Hepatocyte (in vitro differentiated cells): ENCODE data around the gene DPYSL3. TPM values are rescaled to one million over a fixed set of nuclear protein-coding genes. Genes with fewer than 3 reads are reported as not detected.

Experiments
- DNase-seq: peaks from one replicate; pipeline ENCODE4 v3.0.0-alpha.2; 2016; ENCODE audit warnings: low spot score
- H2AFZ ChIP-seq: fragments of 200-600 bp; sonication (generic); 2 replicates; pipeline ENCODE4 v1.6.0; 2016; ENCODE audit warnings: antibody characterized with exemption, mild to moderate bottlenecking
- H3K27ac ChIP-seq: fragments of 200-600 bp; sonication (generic); 2 replicates; pipeline ENCODE4 v1.5.1; 2016; ENCODE audit warnings: mild to moderate bottlenecking
- H3K27me3 ChIP-seq: fragments of 200-600 bp; sonication (generic); 2 replicates; pipeline ENCODE4 v1.6.1; 2016
- H3K36me3 ChIP-seq: fragments of 200-600 bp; sonication (generic); replicated peaks from 2 replicates; pipeline ENCODE4 v1.5.1; 2016; ENCODE audit warnings: low read depth; ENCODE audit not compliant: insufficient read depth
- H3K4me1 ChIP-seq: fragments of 200-600 bp; sonication (generic); 2 replicates; pipeline ENCODE4 v1.5.1; 2016; ENCODE audit warnings: mild to moderate bottlenecking, moderate library complexity; ENCODE audit not compliant: insufficient read depth
- H3K4me2 ChIP-seq: fragments of 200-600 bp; sonication (generic); 2 replicates; pipeline ENCODE4 v1.6.0; 2016
- H3K4me3 ChIP-seq: fragments of 200-600 bp; sonication (generic); 2 replicates; pipeline ENCODE4 v1.5.1; 2016; ENCODE audit warnings: mild to moderate bottlenecking
- H3K79me2 ChIP-seq: fragments of 200-600 bp; sonication (generic); 2 replicates; pipeline ENCODE4 v1.6.0; 2017; ENCODE audit warnings: mild to moderate bottlenecking
- H3K9me2 ChIP-seq: fragments of 200-600 bp; sonication (generic); replicated peaks from 2 replicates; pipeline ENCODE4 v1.6.0; 2017; ENCODE audit warnings: mild to moderate bottlenecking; ENCODE audit not compliant: insufficient read depth
- H3K9me3 ChIP-seq: fragments of 200-600 bp; sonication (generic); 2 replicates; pipeline ENCODE4 v1.5.1; 2016; ENCODE audit warnings: low read depth, mild to moderate bottlenecking
- H4K20me1 ChIP-seq: fragments of 200-600 bp; sonication (generic); 2 replicates; pipeline ENCODE4 v1.6.0; 2016; ENCODE audit warnings: mild to moderate bottlenecking; ENCODE audit not compliant: insufficient read depth, poor library complexity, severe bottlenecking
- CTCF ChIP-seq: fragments of 200-600 bp; sonication (generic); IDR thresholded peaks from 2 replicates; pipeline ENCODE4 v1.5.1; 2016; ENCODE audit warnings: antibody characterized with exemption, mild to moderate bottlenecking; ENCODE audit not compliant: poor library complexity
- EZH2 ChIP-seq: fragments of 200-600 bp; sonication (generic); IDR thresholded peaks from 2 replicates; pipeline ENCODE4 v1.6.1; 2016; ENCODE audit warnings: antibody characterized with exemption, mild to moderate bottlenecking, borderline replicate concordance
- EZH2phosphoT487 ChIP-seq: fragments of 200-600 bp; sonication (generic); IDR thresholded peaks from one replicate; pipeline ENCODE4 v1.6.1; 2018; ENCODE audit warnings: antibody characterized with exemption, mild to moderate bottlenecking, low read depth, moderate library complexity; ENCODE audit not compliant: unreplicated experiment, severe bottlenecking
- WGBS: methylation state at CpG from one replicate; pipeline ENCODE4 v1.1.6; 2016; ENCODE audit warnings: low lambda C conversion rate; ENCODE audit errors: missing lambda C conversion rate; 5-methylcytosine and 5-hydroxymethylcytosine counted together
- polyA plus RNA-seq: library from polyadenylated mRNA; unstranded; fragments of >200 nt; fragmentation: Nextera tagmentation; extraction: Ambion mirVana; gene quantifications from 2 replicates; pipeline ENCODE4 v1.2.1, GENCODE V29; 2016
- small RNA-seq: library from RNA; depleted of rRNA; stranded (forward); fragments of <200 nt; gene quantifications from one replicate; pipeline ENCODE3, GENCODE V24; 2014
- total RNA-seq: library from RNA; depleted of rRNA; stranded (reverse); fragments of >200 nt; gene quantifications from 2 replicates; pipeline ENCODE4 v1.2.3, GENCODE V29; 2014

The DPYSL3 gene
- total and polyA plus RNA-seq, 2 experiments from 2014 or later = 35.7 to 78.0 TPM

GRCh38 chr5:147344861-147345260 lies 165.0 kb downstream of the DPYSL3 start:
- no peaks in the 10 kb centered on the region for H3K79me2 ChIP-seq
- no peaks in the 10 kb centered on the region for H3K4me1 ChIP-seq
- H3K9me3 ChIP-seq = no peaks in the 10 kb centered on the region
- DNase-seq = no peak
- H3K9me2 ChIP-seq = no peaks in the 10 kb centered on the region
- H3K4me3 ChIP-seq = no peak overlapping the region
- no peaks in the 10 kb centered on the region for H3K36me3 ChIP-seq
- 44% methylated on average over 1 of the region's 1 CpG for WGBS
- TF ChIP-seq CTCF (no peak), EZH2 (no peak), EZH2phosphoT487 (no peak)
- H4K20me1 ChIP-seq = no peaks in the 10 kb centered on the region
- H3K27ac ChIP-seq = no peak overlapping the region
- no peak overlapping the region for H2AFZ ChIP-seq
- no peaks in the 10 kb centered on the region for H3K27me3 ChIP-seq
- H3K4me2 ChIP-seq = no peak overlapping the region

- H4K20me1 ChIP-seq = no peaks in the 10 kb centered on the region
- H2AFZ ChIP-seq = no peak overlapping the region
- H3K4me2 ChIP-seq = no peak overlapping the region
- H3K4me1 ChIP-seq = no peaks in the 10 kb centered on the region
- H3K36me3 ChIP-seq = no peaks in the 10 kb centered on the region
- no peaks in the 10 kb centered on the region for H3K9me3 ChIP-seq
- H3K9me2 ChIP-seq = no peaks in the 10 kb centered on the region
- no peaks in the 10 kb centered on the region for H3K79me2 ChIP-seq
- no peak for DNase-seq
- no peaks in the 10 kb centered on the region for H3K27me3 ChIP-seq
- TF ChIP-seq EZH2phosphoT487 (no peak), CTCF (no peak), EZH2 (no peak)
- no peak overlapping the region for H3K4me3 ChIP-seq
- no peak overlapping the region for H3K27ac ChIP-seq
Observed at GRCh38 chr5:147341345-147341744, 168.5 kb downstream of the DPYSL3 start.

- no peak for DNase-seq
- H3K4me1 ChIP-seq = no peaks in the 10 kb centered on the region
- H3K4me2 ChIP-seq = no peak overlapping the region
- no peaks in the 10 kb centered on the region for H4K20me1 ChIP-seq
- H3K9me2 ChIP-seq = no peaks in the 10 kb centered on the region
- H3K79me2 ChIP-seq = no peaks in the 10 kb centered on the region
- no peak overlapping the region for H2AFZ ChIP-seq
- no peaks in the 10 kb centered on the region for H3K27me3 ChIP-seq
- no peak overlapping the region for H3K4me3 ChIP-seq
- TF ChIP-seq EZH2 (no peak), CTCF (no peak), EZH2phosphoT487 (no peak)
- no peaks in the 10 kb centered on the region for H3K36me3 ChIP-seq
- 71% methylated on average over 1 of the region's 1 CpG for WGBS
- H3K27ac ChIP-seq = no peak overlapping the region
- H3K9me3 ChIP-seq = no peaks in the 10 kb centered on the region
Observed at GRCh38 chr5:147340941-147341340, 168.9 kb downstream of the DPYSL3 start.

Small RNA genes within 50 kb of the gene (small RNA-seq; reads per million reads assigned to genes)
- gene AC011373.1 = not detected
